MG63 (cell line): ENCODE measurements around the gene FRMD3. TPM values are rescaled to one million over a fixed set of nuclear protein-coding genes. Genes with fewer than 3 reads are reported as not detected.

Source experiments
- DNase-seq: peaks from one replicate; pipeline ENCODE4 v3.0.0-alpha.2; 2020
- H3K27me3 ChIP-seq: fragments of 250-450 bp; sonication (Bioruptor Pico); 2 replicates; pipeline ENCODE4 v1.5.1; 2020; ENCODE audit warnings: mild to moderate bottlenecking, moderate library complexity
- H3K36me3 ChIP-seq: fragments of 250-450 bp; sonication (Bioruptor Pico); 2 replicates; pipeline ENCODE4 v1.5.1; 2020; ENCODE audit warnings: mild to moderate bottlenecking, moderate library complexity
- H3K4me3 ChIP-seq: fragments of 250-450 bp; sonication (Bioruptor Pico); 2 replicates; pipeline ENCODE4 v1.5.1; 2020; ENCODE audit warnings: mild to moderate bottlenecking, moderate library complexity
- H3K9me3 ChIP-seq: fragments of 250-450 bp; sonication (Bioruptor Pico); 2 replicates; pipeline ENCODE4 v1.5.1; 2020; ENCODE audit warnings: mild to moderate bottlenecking, moderate library complexity
- total RNA-seq: library from RNA; depleted of rRNA; stranded (reverse); fragments of >200 nt; shearing (Covaris generic); gene quantifications from 2 replicates; pipeline ENCODE4 v1.2.3, GENCODE V29; 2014; ENCODE audit warnings: low replicate concordance

Gene FRMD3
- total RNA-seq, 1 experiment from 2014 or later: 1.1 TPM

- no peaks in the 10 kb centered on the region for H3K36me3 ChIP-seq
- H3K9me3 ChIP-seq: no peaks in the 10 kb centered on the region
- H3K27me3 ChIP-seq: no peaks in the 10 kb centered on the region
- no peak for DNase-seq
- H3K4me3 ChIP-seq: no peak overlapping the region
Observed at GRCh38 chr9:83491995-83492394, 46.2 kb downstream of the FRMD3 start.

GRCh38 chr9:83491413-83491812 is 46.8 kb downstream of the FRMD3 start:
- H3K27me3 ChIP-seq: no peaks in the 10 kb centered on the region
- H3K9me3 ChIP-seq: no peaks in the 10 kb centered on the region
- DNase-seq: no peak
- H3K4me3 ChIP-seq: no peak overlapping the region
- H3K36me3 ChIP-seq: no peaks in the 10 kb centered on the region

GRCh38 chr9:83489961-83490360 is 48.2 kb downstream of the FRMD3 start:
- Histone ChIP-seq H3K4me3 (no peak overlapping the region), H3K9me3 (no peaks in the 10 kb centered on the region), H3K27me3 (no peaks in the 10 kb centered on the region), H3K36me3 (no peaks in the 10 kb centered on the region)
- no peak for DNase-seq

GRCh38 chr9:83484990-83485389 is 53.2 kb downstream of the FRMD3 start:
- no peaks in the 10 kb centered on the region for H3K9me3 ChIP-seq
- H3K36me3 ChIP-seq: no peaks in the 10 kb centered on the region
- DNase-seq: no peak
- no peak overlapping the region for H3K4me3 ChIP-seq
- H3K27me3 ChIP-seq: no peaks in the 10 kb centered on the region

GRCh38 chr9:83483223-83483622 is 55.0 kb downstream of the FRMD3 start:
- Histone ChIP-seq H3K9me3 (no peaks in the 10 kb centered on the region), H3K4me3 (no peak overlapping the region), H3K27me3 (no peaks in the 10 kb centered on the region), H3K36me3 (no peaks in the 10 kb centered on the region)
- DNase-seq: no peak

GRCh38 chr9:83479765-83480164 is 58.4 kb downstream of the FRMD3 start:
- no peaks in the 10 kb centered on the region for H3K9me3 ChIP-seq
- DNase-seq: no peak
- H3K4me3 ChIP-seq: no peak overlapping the region
- H3K27me3 ChIP-seq: no peaks in the 10 kb centered on the region
- no peaks in the 10 kb centered on the region for H3K36me3 ChIP-seq

GRCh38 chr9:83477571-83477970 is 60.6 kb downstream of the FRMD3 start:
- Histone ChIP-seq H3K36me3 (no peaks in the 10 kb centered on the region), H3K4me3 (no peak overlapping the region), H3K9me3 (no peaks in the 10 kb centered on the region), H3K27me3 (no peaks in the 10 kb centered on the region)
- DNase-seq: no peak

GRCh38 chr9:83477120-83477519 is 61.1 kb downstream of the FRMD3 start:
- no peak overlapping the region for H3K4me3 ChIP-seq
- no peaks in the 10 kb centered on the region for H3K27me3 ChIP-seq
- DNase-seq: no peak
- H3K36me3 ChIP-seq: no peaks in the 10 kb centered on the region
- no peaks in the 10 kb centered on the region for H3K9me3 ChIP-seq

- Histone ChIP-seq H3K27me3 (no peaks in the 10 kb centered on the region), H3K36me3 (no peaks in the 10 kb centered on the region), H3K4me3 (no peak overlapping the region), H3K9me3 (no peaks in the 10 kb centered on the region)
- DNase-seq: no peak
Observed at GRCh38 chr9:83476513-83476912, 61.7 kb downstream of the FRMD3 start.

- DNase-seq: no peak
- no peaks in the 10 kb centered on the region for H3K9me3 ChIP-seq
- H3K27me3 ChIP-seq: no peaks in the 10 kb centered on the region
- H3K36me3 ChIP-seq: no peaks in the 10 kb centered on the region
- H3K4me3 ChIP-seq: no peak overlapping the region
Observed at GRCh38 chr9:83475741-83476140, 62.5 kb downstream of the FRMD3 start.

- no peaks in the 10 kb centered on the region for H3K36me3 ChIP-seq
- H3K9me3 ChIP-seq: no peaks in the 10 kb centered on the region
- no peak for DNase-seq
- H3K27me3 ChIP-seq: no peaks in the 10 kb centered on the region
- no peak overlapping the region for H3K4me3 ChIP-seq
Observed at GRCh38 chr9:83474631-83475030, 63.6 kb downstream of the FRMD3 start.

GRCh38 chr9:83473488-83473971 is 64.7 kb downstream of the FRMD3 start:
- no peaks in the 10 kb centered on the region for H3K9me3 ChIP-seq
- H3K27me3 ChIP-seq: no peaks in the 10 kb centered on the region
- H3K4me3 ChIP-seq: no peak overlapping the region
- DNase-seq: no peak
- H3K36me3 ChIP-seq: no peaks in the 10 kb centered on the region

GRCh38 chr9:83472764-83473163 is 65.4 kb downstream of the FRMD3 start:
- no peaks in the 10 kb centered on the region for H3K9me3 ChIP-seq
- H3K27me3 ChIP-seq: no peaks in the 10 kb centered on the region
- H3K36me3 ChIP-seq: no peaks in the 10 kb centered on the region
- H3K4me3 ChIP-seq: no peak overlapping the region
- no peak for DNase-seq

GRCh38 chr9:83472221-83472665 is 66.0 kb downstream of the FRMD3 start:
- DNase-seq: peak; percentile 1
- H3K9me3 ChIP-seq: no peaks in the 10 kb centered on the region

GRCh38 chr9:83471241-83471640 is 67.0 kb downstream of the FRMD3 start:
- Histone ChIP-seq H3K4me3 (no peak overlapping the region), H3K9me3 (no peaks in the 10 kb centered on the region), H3K36me3 (no peaks in the 10 kb centered on the region), H3K27me3 (no peaks in the 10 kb centered on the region)
- DNase-seq: no peak

More at GRCh38 chr9:83472221-83472665, 66.0 kb downstream of the FRMD3 start:
- H3K27me3 ChIP-seq: no peaks in the 10 kb centered on the region
- H3K4me3 ChIP-seq: no peak overlapping the region
- H3K36me3 ChIP-seq: no peaks in the 10 kb centered on the region

GRCh38 chr9:83469722-83470121 is 68.5 kb downstream of the FRMD3 start:
- DNase-seq: no peak
- H3K4me3 ChIP-seq: no peak overlapping the region
- H3K27me3 ChIP-seq: no peaks in the 10 kb centered on the region
- no peaks in the 10 kb centered on the region for H3K36me3 ChIP-seq
- no peaks in the 10 kb centered on the region for H3K9me3 ChIP-seq

GRCh38 chr9:83468821-83469220 is 69.4 kb downstream of the FRMD3 start:
- H3K9me3 ChIP-seq: no peaks in the 10 kb centered on the region
- H3K27me3 ChIP-seq: no peaks in the 10 kb centered on the region
- H3K36me3 ChIP-seq: no peaks in the 10 kb centered on the region
- H3K4me3 ChIP-seq: no peak overlapping the region
- DNase-seq: no peak

GRCh38 chr9:83466877-83467276 is 71.3 kb downstream of the FRMD3 start:
- no peaks in the 10 kb centered on the region for H3K36me3 ChIP-seq
- H3K27me3 ChIP-seq: no peaks in the 10 kb centered on the region
- H3K4me3 ChIP-seq: no peak overlapping the region
- H3K9me3 ChIP-seq: no peaks in the 10 kb centered on the region
- DNase-seq: no peak

GRCh38 chr9:83466351-83466750 is 71.8 kb downstream of the FRMD3 start:
- no peaks in the 10 kb centered on the region for H3K27me3 ChIP-seq
- no peaks in the 10 kb centered on the region for H3K9me3 ChIP-seq
- no peak for DNase-seq
- H3K36me3 ChIP-seq: no peaks in the 10 kb centered on the region
- no peak overlapping the region for H3K4me3 ChIP-seq
